ENCODE measurements around the gene GPD1L.

DNA sequence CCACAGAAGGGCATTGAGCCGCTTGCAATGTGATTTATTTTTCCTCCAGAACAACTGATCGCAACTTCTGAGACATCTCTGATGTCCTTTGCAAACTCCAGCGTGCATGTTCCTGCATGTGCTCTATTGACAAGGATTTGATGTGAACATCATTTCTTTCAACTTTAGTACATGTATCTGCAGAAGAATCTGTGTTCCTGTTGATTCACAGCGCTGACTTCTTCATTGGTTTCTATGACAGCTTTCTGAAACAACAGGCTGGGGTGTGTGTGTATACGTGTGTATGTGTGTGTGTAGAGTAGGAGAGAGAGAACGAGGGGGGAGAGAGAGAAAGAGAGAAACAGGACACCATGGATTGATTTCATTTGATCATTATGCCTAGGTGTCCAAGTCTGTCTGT, 75.4 kb downstream of the GPD1L start:
- TF ChIP-seq, protein P1, sequence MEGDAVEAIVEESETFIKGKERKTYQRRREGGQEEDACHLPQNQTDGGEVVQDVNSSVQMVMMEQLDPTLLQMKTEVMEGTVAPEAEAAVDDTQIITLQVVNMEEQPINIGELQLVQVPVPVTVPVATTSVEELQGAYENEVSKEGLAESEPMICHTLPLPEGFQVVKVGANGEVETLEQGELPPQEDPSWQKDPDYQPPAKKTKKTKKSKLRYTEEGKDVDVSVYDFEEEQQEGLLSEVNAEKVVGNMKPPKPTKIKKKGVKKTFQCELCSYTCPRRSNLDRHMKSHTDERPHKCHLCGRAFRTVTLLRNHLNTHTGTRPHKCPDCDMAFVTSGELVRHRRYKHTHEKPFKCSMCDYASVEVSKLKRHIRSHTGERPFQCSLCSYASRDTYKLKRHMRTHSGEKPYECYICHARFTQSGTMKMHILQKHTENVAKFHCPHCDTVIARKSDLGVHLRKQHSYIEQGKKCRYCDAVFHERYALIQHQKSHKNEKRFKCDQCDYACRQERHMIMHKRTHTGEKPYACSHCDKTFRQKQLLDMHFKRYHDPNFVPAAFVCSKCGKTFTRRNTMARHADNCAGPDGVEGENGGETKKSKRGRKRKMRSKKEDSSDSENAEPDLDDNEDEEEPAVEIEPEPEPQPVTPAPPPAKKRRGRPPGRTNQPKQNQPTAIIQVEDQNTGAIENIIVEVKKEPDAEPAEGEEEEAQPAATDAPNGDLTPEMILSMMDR (conservative IDR thresholded peaks at IDR 0.05), result no peak
- no peak for TF ChIP-seq ZFX (IDR thresholded peaks at IDR 0.05)

Data from C4-2B (cell line).